Liver (tissue), 9 donors: Measurements from ENCODE around the gene IER5. TPM values are rescaled to one million over a fixed set of nuclear protein-coding genes. Genes with fewer than 3 reads are reported as not detected.

ENCODE experiments used
- DNase-seq: peaks from one replicate; pipeline ENCODE4 v3.0.0-alpha.2; 2017; ENCODE audit warnings: low spot score
- H3K27ac ChIP-seq, 2 donors: one replicate each; pipeline ENCODE4 v1.7.0; 2013; ENCODE audit warnings: inconsistent platforms in 2 of 2, low read length in 2 of 2, control low read depth in 1 of 2, low read depth in 1 of 2, mild to moderate bottlenecking in 1 of 2
- H3K27me3 ChIP-seq, 4 donors: one replicate each; pipeline versions ENCODE4 v1.6.1 to v1.7.0; 2013; ENCODE audit warnings: low read length in 3 of 4, inconsistent platforms in 1 of 4, mild to moderate bottlenecking in 1 of 4, moderate library complexity in 1 of 4; ENCODE audit not compliant: control insufficient read depth in 4 of 4, insufficient read depth in 4 of 4
- H3K36me3 ChIP-seq, 4 donors: one replicate each; pipeline versions ENCODE4 v1.6.1 to v1.7.0; 2013; ENCODE audit warnings: low read length in 3 of 4, mild to moderate bottlenecking in 3 of 4, low read depth in 1 of 4, moderate library complexity in 1 of 4; ENCODE audit not compliant: control insufficient read depth in 4 of 4, insufficient read depth in 3 of 4
- H3K4me1 ChIP-seq, 4 donors: one replicate each; pipeline versions ENCODE4 v1.6.1 to v1.7.0; 2013; ENCODE audit warnings: low read length in 3 of 4, mild to moderate bottlenecking in 3 of 4, moderate library complexity in 1 of 4; ENCODE audit not compliant: control insufficient read depth in 4 of 4, insufficient read depth in 4 of 4
- H3K4me3 ChIP-seq, 3 donors: one replicate each; pipeline versions ENCODE4 v1.6.1 to v1.7.0; 2013; ENCODE audit warnings: low read length in 3 of 3, control low read depth in 1 of 3, low read depth in 1 of 3, mild to moderate bottlenecking in 1 of 3
- H3K9ac ChIP-seq, 2 donors: one replicate each; pipeline ENCODE4 v1.7.0; 2013; ENCODE audit warnings: low read length in 2 of 2, mild to moderate bottlenecking in 2 of 2, moderate library complexity in 2 of 2, control low read depth in 1 of 2, low read depth in 1 of 2
- H3K9me3 ChIP-seq, 4 donors: one replicate each; pipeline versions ENCODE4 v1.6.1 to v1.7.0; 2013; ENCODE audit warnings: low read length in 3 of 4; ENCODE audit not compliant: control insufficient read depth in 4 of 4
- ATF3 ChIP-seq: IDR thresholded peaks from 2 replicates; pipeline ENCODE4 v1.6.1; 2016; ENCODE audit warnings: antibody characterized with exemption
- CTCF ChIP-seq: fragments of 150-350 bp; IDR thresholded peaks from 2 replicates; pipeline ENCODE4 v1.5.1; 2017; ENCODE audit warnings: improper control_type of control experiment, low read depth, low read length; ENCODE audit not compliant: missing input control
- EGR1 ChIP-seq, 2 donors: IDR thresholded peaks; 2 replicates each; pipeline ENCODE4 v1.6.1; 2016 to 2018; ENCODE audit warnings: antibody characterized with exemption in 2 of 2, low read depth in 2 of 2
- FOXA1 ChIP-seq: IDR thresholded peaks from 2 replicates; pipeline ENCODE4 v1.6.1; 2016; ENCODE audit warnings: antibody characterized with exemption
- FOXA2 ChIP-seq: IDR thresholded peaks from 2 replicates; pipeline ENCODE4 v1.6.1; 2016; ENCODE audit warnings: antibody characterized with exemption
- GABPA ChIP-seq, 2 donors: IDR thresholded peaks in 1 of 2; conservative IDR thresholded peaks in 1 of 2; 2 replicates each; pipeline ENCODE4 v1.6.1; 2016; ENCODE audit warnings: antibody characterized with exemption in 2 of 2, mild to moderate bottlenecking in 1 of 2, moderate library complexity in 1 of 2
- HNF4A ChIP-seq, 2 donors: conservative IDR thresholded peaks; 2 replicates each; pipeline ENCODE4 v1.6.1; 2016; ENCODE audit warnings: antibody characterized with exemption in 2 of 2, mild to moderate bottlenecking in 2 of 2
- HNF4G ChIP-seq: IDR thresholded peaks from 2 replicates; pipeline ENCODE4 v1.6.1; 2016; ENCODE audit warnings: antibody characterized with exemption
- JUND ChIP-seq, 2 donors: IDR thresholded peaks; 2 replicates each; pipeline ENCODE4 v1.6.1; 2016; ENCODE audit warnings: antibody characterized with exemption in 2 of 2
- MAX ChIP-seq: IDR thresholded peaks from 2 replicates; pipeline ENCODE4 v1.6.1; 2016; ENCODE audit warnings: antibody characterized with exemption
- NR2F2 ChIP-seq: IDR thresholded peaks from 2 replicates; pipeline ENCODE4 v1.6.1; 2016; ENCODE audit warnings: antibody characterized with exemption
- RAD21 ChIP-seq, 2 donors: IDR thresholded peaks; 2 replicates each; pipeline ENCODE4 v1.6.1; 2016; ENCODE audit warnings: antibody characterized with exemption in 2 of 2, mild to moderate bottlenecking in 2 of 2
- REST ChIP-seq: IDR thresholded peaks from 2 replicates; pipeline ENCODE4 v1.6.1; 2016; ENCODE audit warnings: antibody characterized with exemption, mild to moderate bottlenecking
- RXRA ChIP-seq, 2 donors: IDR thresholded peaks; 2 replicates each; pipeline ENCODE4 v1.6.1; 2017 to 2018; ENCODE audit warnings: antibody characterized with exemption in 2 of 2, mild to moderate bottlenecking in 1 of 2
- SP1 ChIP-seq: IDR thresholded peaks from 2 replicates; pipeline ENCODE4 v1.6.1; 2018; ENCODE audit warnings: antibody characterized with exemption, mild to moderate bottlenecking
- TAF1 ChIP-seq: conservative IDR thresholded peaks from 2 replicates; pipeline ENCODE4 v1.6.1; 2016; ENCODE audit warnings: antibody characterized with exemption, mild to moderate bottlenecking
- YY1 ChIP-seq: IDR thresholded peaks from 2 replicates; pipeline ENCODE4 v1.6.1; 2016; ENCODE audit warnings: antibody characterized with exemption, mild to moderate bottlenecking
- ZBTB33 ChIP-seq: IDR thresholded peaks from 2 replicates; pipeline ENCODE4 v1.6.1; 2016; ENCODE audit warnings: antibody characterized with exemption
- WGBS: extraction: QIAGEN DNeasy Blood & Tissue Kit; methylation state at CpG from one replicate; pipeline ENCODE4 v1.1.7; 2013; 5-methylcytosine and 5-hydroxymethylcytosine counted together
- polyA plus RNA-seq, 2 donors: library from polyadenylated mRNA; stranded (reverse) in 1 of 2; unstranded in 1 of 2; fragments of 200-250 nt in 1 of 2; fragments of >200 nt in 1 of 2; fragmentation: Nextera tagmentation in 1 of 2; extraction: Ambion mirVana in 1 of 2; gene quantifications; one replicate each; pipeline versions ENCODE4 v1.2.1 to v1.2.3, GENCODE V29; 2013 to 2015
- total RNA-seq, 2 donors: library from RNA; depleted of rRNA; stranded (reverse); fragments of >200 nt; gene quantifications; one replicate each; pipeline ENCODE4 v1.2.3, GENCODE V29; 2014
- donor health status: healthy.
- donor health status: healthy.
- donor health status: healthy.
- donor health status: healthy.
- donor health status: healthy.

IER5 gene
- total and polyA plus RNA-seq, 4 donors: 0.56 to 8.4 (median 2.4) TPM

GRCh38 chr1:181133969-181134418 is 45.5 kb downstream of the IER5 start:
- H3K36me3 ChIP-seq: no peaks in the 10 kb centered on the region
- no peak overlapping the region for H3K27ac ChIP-seq
- H3K27me3 ChIP-seq: no peaks in the 10 kb centered on the region
- 91% methylated on average over 12 of the region's 12 CpGs for WGBS
- H3K9me3 ChIP-seq: no peaks in the 10 kb centered on the region
- no peak for DNase-seq
- no peak overlapping the region for H3K4me3 ChIP-seq
- TF ChIP-seq MAX (no peak), RXRA (IDR thresholded peaks at IDR 0.05) (no peak), ZBTB33 (no peak), GABPA (IDR thresholded peaks at IDR 0.05 in 1 of 2, conservative IDR thresholded peaks at IDR 0.05 in 1 of 2) (no peak), TAF1 (no peak), ATF3 (no peak), FOXA2 (no peak), FOXA1 (no peak), NR2F2 (no peak), YY1 (no peak)
- H3K4me1 ChIP-seq: peaks cover 0 to 9% (median 3%) of the 10 kb centered on the region in 4 donors
- H3K9ac ChIP-seq: no peak overlapping the region

- no peak overlapping the region for H3K27ac ChIP-seq
Measured at GRCh38 chr1:181134543-181135436, 46.3 kb downstream of the IER5 start.

More at GRCh38 chr1:181134543-181135436, 46.3 kb downstream of the IER5 start:
- Histone ChIP-seq H3K9ac (no peak overlapping the region), H3K4me1 (peaks cover 0 to 5% (median 0%) of the 10 kb centered on the region in 4 donors), H3K4me3 (no peak overlapping the region), H3K36me3 (no peaks in the 10 kb centered on the region), H3K9me3 (no peaks in the 10 kb centered on the region), H3K27me3 (no peaks in the 10 kb centered on the region)
- TF ChIP-seq RAD21 (IDR thresholded peaks at IDR 0.05): no peak
- TF ChIP-seq SP1: no peak
- no peak for TF ChIP-seq YY1
- no peak for TF ChIP-seq ATF3
- no peak for TF ChIP-seq EGR1 (IDR thresholded peaks at IDR 0.05; ENCODE audit: low read depth in 2 of 2)
- TF ChIP-seq CTCF: no peak
- TF ChIP-seq RXRA (IDR thresholded peaks at IDR 0.05): no peak
- no peak for TF ChIP-seq HNF4A (conservative IDR thresholded peaks at IDR 0.05)
- TF ChIP-seq FOXA1: no peak
- no peak for TF ChIP-seq TAF1
- TF ChIP-seq ZBTB33: no peak
- no peak for TF ChIP-seq JUND (IDR thresholded peaks at IDR 0.05)
- no peak for TF ChIP-seq MAX
- TF ChIP-seq HNF4G: no peak
- no peak for TF ChIP-seq REST
- TF ChIP-seq GABPA (IDR thresholded peaks at IDR 0.05 in 1 of 2, conservative IDR thresholded peaks at IDR 0.05 in 1 of 2): no peak
- WGBS: 76% methylated on average over 17 of the region's 17 CpGs
- DNase-seq: no peak
